Osteocyte (in vitro differentiated cells): Measurements from ENCODE around the gene CTNNA2. TPM values are rescaled to one million over a fixed set of nuclear protein-coding genes. Genes with fewer than 3 reads are reported as not detected.

Experiments
- DNase-seq: peaks from one replicate; pipeline ENCODE4 v3.0.0; 2021; ENCODE audit warnings: mixed read lengths; ENCODE audit not compliant: unreplicated experiment; ENCODE audit errors: extremely low spot score
- H3K27ac Mint-ChIP-seq: one replicate; pipeline ENCODE4 v1.8.0; 2021; ENCODE audit warnings: mild to moderate bottlenecking, mixed read lengths; ENCODE audit not compliant: unreplicated experiment
- H3K27me3 Mint-ChIP-seq: one replicate; pipeline ENCODE4 v1.8.0; 2021; ENCODE audit warnings: mixed read lengths; ENCODE audit not compliant: unreplicated experiment
- H3K36me3 Mint-ChIP-seq: one replicate; pipeline ENCODE4 v1.8.0; 2021; ENCODE audit warnings: mixed read lengths; ENCODE audit not compliant: unreplicated experiment
- H3K4me1 Mint-ChIP-seq: one replicate; pipeline ENCODE4 v1.8.0; 2021; ENCODE audit warnings: mixed read lengths; ENCODE audit not compliant: unreplicated experiment
- H3K4me3 Mint-ChIP-seq: one replicate; pipeline ENCODE4 v1.8.0; 2021; ENCODE audit warnings: mild to moderate bottlenecking, moderate library complexity, mixed read lengths; ENCODE audit not compliant: unreplicated experiment
- H3K9me3 Mint-ChIP-seq: one replicate; pipeline ENCODE4 v1.8.0; 2021; ENCODE audit warnings: mixed read lengths; ENCODE audit not compliant: unreplicated experiment
- CTCF ChIP-seq: fragments of 200-600 bp; sonication (generic); IDR thresholded peaks from 2 replicates; pipeline ENCODE4 v1.5.0; 2021; ENCODE audit warnings: antibody characterized with exemption, mild to moderate bottlenecking, moderate library complexity
- total RNA-seq: library from RNA; stranded (reverse); gene quantifications from 2 replicates; pipeline ENCODE4 v1.2.1, GENCODE V29; 2021

The CTNNA2 gene
- total RNA-seq, 1 donor from 2014 or later, result not detected

GRCh38 chr2:80489717-80490116 lies 976.9 kb downstream of the CTNNA2 start:
- no peak for TF ChIP-seq CTCF
- H3K36me3 Mint-ChIP-seq, result no peaks in the 10 kb centered on the region
- H3K27ac Mint-ChIP-seq, result no peak overlapping the region
- H3K4me1 Mint-ChIP-seq, result no peaks in the 10 kb centered on the region
- H3K4me3 Mint-ChIP-seq, result no peak overlapping the region
- DNase-seq, result no peak
- no peaks in the 10 kb centered on the region for H3K27me3 Mint-ChIP-seq
- peaks cover 8% of the 10 kb centered on the region for H3K9me3 Mint-ChIP-seq

GRCh38 chr2:80490964-80491363 lies 978.1 kb downstream of the CTNNA2 start:
- TF ChIP-seq CTCF, result no peak
- no peak for DNase-seq
- Mint-ChIP-seq H3K27ac (no peak overlapping the region), H3K4me1 (no peaks in the 10 kb centered on the region), H3K9me3 (peaks cover 8% of the 10 kb centered on the region), H3K4me3 (no peak overlapping the region), H3K27me3 (no peaks in the 10 kb centered on the region), H3K36me3 (no peaks in the 10 kb centered on the region)

GRCh38 chr2:80496346-80496745 lies 983.5 kb downstream of the CTNNA2 start:
- Mint-ChIP-seq H3K4me1 (peaks cover 3% of the 10 kb centered on the region), H3K4me3 (no peak overlapping the region), H3K27ac (no peak overlapping the region), H3K9me3 (peaks cover 6% of the 10 kb centered on the region), H3K36me3 (no peaks in the 10 kb centered on the region), H3K27me3 (no peaks in the 10 kb centered on the region)
- no peak for TF ChIP-seq CTCF
- DNase-seq, result no peak

- H3K27me3 Mint-ChIP-seq, result no peaks in the 10 kb centered on the region
- no peaks in the 10 kb centered on the region for H3K36me3 Mint-ChIP-seq
- H3K4me1 Mint-ChIP-seq, result peaks cover 3% of the 10 kb centered on the region
- no peak for TF ChIP-seq CTCF
- H3K27ac Mint-ChIP-seq, result no peak overlapping the region
- DNase-seq, result no peak
- H3K9me3 Mint-ChIP-seq, result peaks cover 4% of the 10 kb centered on the region
- no peak overlapping the region for H3K4me3 Mint-ChIP-seq
Observed at GRCh38 chr2:80496775-80497174, 983.9 kb downstream of the CTNNA2 start.

- H3K9me3 Mint-ChIP-seq, result no peaks in the 10 kb centered on the region
- no peak for DNase-seq
- H3K4me3 Mint-ChIP-seq, result no peak overlapping the region
- no peak overlapping the region for H3K27ac Mint-ChIP-seq
- H3K4me1 Mint-ChIP-seq, result peaks cover 3% of the 10 kb centered on the region
- TF ChIP-seq CTCF, result peak; percentile 18
- no peaks in the 10 kb centered on the region for H3K27me3 Mint-ChIP-seq
- no peaks in the 10 kb centered on the region for H3K36me3 Mint-ChIP-seq
Observed at GRCh38 chr2:80499095-80499494, 986.2 kb downstream of the CTNNA2 start.
